NT2/D1 (cell line): ENCODE measurements around the gene ZBTB8A.

Experiments
- SUZ12 ChIP-seq: IDR thresholded peaks from 2 replicates; pipeline ENCODE4 v1.6.1; 2011; ENCODE audit not compliant: insufficient read length, insufficient read depth; ENCODE audit errors: extremely low read depth
- YY1 ChIP-seq: IDR thresholded peaks from 2 replicates; pipeline ENCODE4 v1.6.1; 2011; ENCODE audit not compliant: insufficient read length, insufficient read depth

- TF ChIP-seq YY1 = peak; percentile 19
- no peak for TF ChIP-seq SUZ12
These were observed 38.6 kb upstream of the ZBTB8A start for GRCh38 chr1:32500387-32501209.
